OCI-LY7 (cell line): ENCODE measurements around the gene GOLGA6L26. TPM values are rescaled to one million over a fixed set of nuclear protein-coding genes. Genes with fewer than 3 reads are reported as not detected.
"Not testable (repeated sequence)": the region's sequence is repeated elsewhere in the genome, so short reads cannot be mapped to it uniquely, and the experiment has no call there.

Source experiments
- BruUV-seq: library from RNA; stranded (reverse); fragments of 400-500 nt; replicated peaks from 2 replicates; lab custom pipeline; 2021; lab: Mats Ljungman, UMichigan
- CTCF ChIA-PET: fragments of 300-600 bp; sonication (Branson Sonifier 250); formaldehyde crosslinking; loops from one replicate; lab custom pipeline; 2022; ENCODE audit warnings: antibody characterized with exemption; ENCODE audit not compliant: unreplicated experiment; lab: Charles Lee
- POLR2A ChIA-PET: fragments of 300-600 bp; sonication (Branson Sonifier 250); formaldehyde crosslinking; loops from one replicate; lab custom pipeline; 2022; ENCODE audit warnings: antibody characterized with exemption; lab: Charles Lee
- DNase-seq: peaks from one replicate; pipeline ENCODE4 v3.0.0-alpha.2; 2015; ENCODE audit warnings: low spot score
- H2AFZ ChIP-seq: fragments of 200-600 bp; sonication (generic), shearing (Covaris generic); 2 replicates; pipeline ENCODE4 v1.6.1; 2014; ENCODE audit warnings: mild to moderate bottlenecking, antibody characterized with exemption, low read length, moderate library complexity
- H3K27ac ChIP-seq: fragments of 200-600 bp; sonication (generic); 2 replicates; pipeline ENCODE4 v1.5.1; 2014; ENCODE audit warnings: mixed run types, low read depth, mild to moderate bottlenecking, moderate library complexity, low read length, inconsistent platforms; ENCODE audit not compliant: poor library complexity, severe bottlenecking
- H3K36me3 ChIP-seq: fragments of 200-600 bp; sonication (generic); 2 replicates; pipeline ENCODE4 v1.6.1; 2014; ENCODE audit warnings: mild to moderate bottlenecking, antibody characterized with exemption, low read length, moderate library complexity, mixed read lengths; ENCODE audit not compliant: insufficient read depth
- H3K4me1 ChIP-seq: fragments of 200-600 bp; sonication (generic); 2 replicates; pipeline ENCODE4 v1.5.1; 2014; ENCODE audit warnings: mild to moderate bottlenecking, low read length; ENCODE audit not compliant: insufficient read depth, poor library complexity, severe bottlenecking
- H3K4me2 ChIP-seq: fragments of 200-600 bp; sonication (generic); 2 replicates; pipeline ENCODE4 v1.6.1; 2014; ENCODE audit warnings: mild to moderate bottlenecking, low read length
- H3K4me3 ChIP-seq: fragments of 200-600 bp; sonication (generic); 2 replicates; pipeline ENCODE4 v1.5.1; 2014; ENCODE audit warnings: mild to moderate bottlenecking, low read depth, low read length; ENCODE audit not compliant: poor library complexity, severe bottlenecking
- H3K79me2 ChIP-seq: fragments of 200-600 bp; sonication (generic); 2 replicates; pipeline ENCODE4 v1.6.1; 2016; ENCODE audit warnings: low read depth, mild to moderate bottlenecking, low read length, moderate library complexity, mixed read lengths; ENCODE audit not compliant: insufficient read depth
- H3K9me2 ChIP-seq: fragments of 200-600 bp; sonication (generic); 2 replicates; pipeline ENCODE4 v1.6.1; 2016; ENCODE audit warnings: mild to moderate bottlenecking, low read length, mixed read lengths; ENCODE audit not compliant: insufficient read depth
- H3K9me3 ChIP-seq: fragments of 200-600 bp; sonication (generic); 2 replicates; pipeline ENCODE4 v1.6.1; 2014; ENCODE audit warnings: mild to moderate bottlenecking, mixed run types, low read length, mixed read lengths
- H4K20me1 ChIP-seq: fragments of 200-600 bp; sonication (generic); 2 replicates; pipeline ENCODE4 v1.6.1; 2014; ENCODE audit warnings: mild to moderate bottlenecking, antibody characterized with exemption, low read length, moderate library complexity, mixed read lengths; ENCODE audit not compliant: insufficient read depth
- intact Hi-C: fragments of 100-400 bp; cut with micrococcal nuclease; formaldehyde crosslinking; loops from one replicate; pipeline ENCODE4 v1.10.0; 2022; ENCODE audit not compliant: unreplicated experiment
- total RNA-seq, 2 experiments: library from RNA; depleted of rRNA in 1 of 2; stranded (reverse); fragments of >200 nt in 1 of 2; shearing (Covaris generic) in 1 of 2; gene quantifications; 2 replicates each; pipeline ENCODE4 v1.2.3, GENCODE V29; 2014 to 2022

GOLGA6L26 gene
- total RNA-seq, 2 experiments from 2014 or later: not detected

DNA sequence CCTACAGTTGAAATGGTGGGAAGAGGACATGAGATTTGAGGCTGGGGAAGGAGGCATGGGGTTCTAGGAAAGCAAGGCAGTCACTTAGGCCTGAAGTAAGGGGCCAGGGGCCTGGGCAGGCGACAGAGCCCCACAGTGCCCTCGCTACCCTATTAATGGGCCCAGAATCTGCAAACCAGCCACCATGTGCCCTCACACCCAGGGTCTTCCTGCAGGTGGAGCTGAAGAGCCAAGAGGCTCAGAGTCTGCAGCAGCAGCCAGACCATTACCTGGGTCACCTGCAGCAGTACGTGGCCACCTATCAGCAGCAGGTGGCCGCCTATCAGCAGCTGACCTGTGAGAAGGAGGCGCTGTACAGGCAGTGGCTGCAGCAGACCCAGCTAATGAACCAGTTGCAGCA lies 28.6 kb upstream of the GOLGA6L26 start:
- H3K9me3 ChIP-seq, H2AFZ ChIP-seq, H3K4me2 ChIP-seq, H3K79me2 ChIP-seq, POLR2A ChIA-PET, H4K20me1 ChIP-seq, CTCF ChIA-PET, BruUV-seq, H3K4me3 ChIP-seq, intact Hi-C loops, H3K27ac ChIP-seq, H3K9me2 ChIP-seq, H3K36me3 ChIP-seq, DNase-seq, H3K4me1 ChIP-seq: not testable (repeated sequence)

DNA sequence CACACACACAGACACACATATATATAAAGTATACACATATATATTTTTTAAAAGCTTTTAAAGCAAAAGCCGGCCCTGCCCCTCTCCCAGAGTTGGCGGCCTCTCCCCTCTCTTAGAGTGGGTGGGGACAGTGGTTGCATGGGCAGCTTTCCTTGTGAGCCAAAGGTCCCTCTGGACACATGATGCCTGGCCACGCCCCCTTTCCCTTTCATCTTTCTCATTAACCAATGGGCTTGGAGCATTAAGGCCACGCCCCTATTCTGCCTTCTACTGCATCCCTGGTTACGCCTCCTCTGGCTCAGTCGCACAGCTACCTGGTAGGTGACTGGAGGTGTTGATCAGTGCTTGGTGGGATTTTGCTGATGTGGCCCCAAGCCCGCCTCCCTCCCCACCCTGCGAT lies 20.5 kb upstream of the GOLGA6L26 start, which contains the start of gene GOLGA8S:
GOLGA8S (plus strand) TSS at position 301 of the 400 bp plus-strand sequence; CDS start at position 363, 62 bp downstream.
- H3K4me1 ChIP-seq, BruUV-seq, H2AFZ ChIP-seq, H3K79me2 ChIP-seq, H3K4me2 ChIP-seq, H3K9me3 ChIP-seq, intact Hi-C loops, DNase-seq, H3K9me2 ChIP-seq, H3K4me3 ChIP-seq, H4K20me1 ChIP-seq, H3K27ac ChIP-seq, CTCF ChIA-PET, H3K36me3 ChIP-seq, POLR2A ChIA-PET: not testable (repeated sequence)

DNA sequence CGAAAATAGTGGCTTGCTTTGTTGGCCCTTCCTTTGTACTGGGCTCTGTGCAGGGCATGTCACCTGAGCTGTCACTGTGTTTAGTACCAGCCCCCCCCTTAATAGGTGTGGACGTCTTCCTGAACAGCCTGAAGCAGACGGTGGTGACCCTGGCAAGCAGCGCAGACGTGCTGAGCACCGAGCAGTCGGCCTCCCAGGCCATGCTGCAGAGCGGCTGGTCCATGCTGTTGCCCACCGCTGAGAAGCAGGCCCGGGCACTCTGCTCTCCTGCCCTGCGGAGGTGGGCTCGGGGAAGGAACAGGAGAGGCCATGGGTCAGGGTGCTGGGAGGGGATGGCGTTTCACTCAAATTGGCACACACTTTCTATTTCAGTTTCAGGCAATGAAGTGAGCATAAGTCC lies 22.8 kb downstream of the GOLGA6L26 start:
- BruUV-seq, H3K79me2 ChIP-seq, H4K20me1 ChIP-seq, CTCF ChIA-PET, H3K9me3 ChIP-seq, H3K36me3 ChIP-seq, H3K4me2 ChIP-seq, H3K4me1 ChIP-seq, H3K27ac ChIP-seq, H3K9me2 ChIP-seq, H3K4me3 ChIP-seq, intact Hi-C loops, POLR2A ChIA-PET, H2AFZ ChIP-seq, DNase-seq: not testable (repeated sequence)

DNA sequence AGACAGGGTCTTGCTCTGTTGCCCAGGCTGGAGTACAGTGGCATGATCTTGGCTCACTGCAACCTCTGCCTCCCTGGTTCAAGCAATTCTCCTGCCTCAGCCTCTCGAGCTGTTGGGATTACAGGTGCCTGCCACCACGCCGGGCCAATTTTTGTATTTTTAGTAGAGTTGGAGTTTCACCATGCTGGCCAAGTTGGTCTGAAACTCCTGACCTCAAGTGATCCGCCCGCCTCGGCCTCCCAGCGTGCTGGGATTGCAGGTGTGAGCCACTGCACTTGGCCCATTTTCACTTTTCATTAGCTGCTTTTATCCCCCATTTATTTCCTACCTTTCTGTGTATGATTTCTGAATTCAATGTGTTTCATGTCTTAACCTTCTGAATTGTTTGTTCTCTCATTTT lies 28.1 kb downstream of the GOLGA6L26 start:
- intact Hi-C loops, H3K4me3 ChIP-seq, H3K4me2 ChIP-seq, H3K9me3 ChIP-seq, H4K20me1 ChIP-seq, H2AFZ ChIP-seq, H3K4me1 ChIP-seq, DNase-seq, POLR2A ChIA-PET, H3K9me2 ChIP-seq, H3K27ac ChIP-seq, CTCF ChIA-PET, H3K36me3 ChIP-seq, H3K79me2 ChIP-seq, BruUV-seq: not testable (repeated sequence)

DNA sequence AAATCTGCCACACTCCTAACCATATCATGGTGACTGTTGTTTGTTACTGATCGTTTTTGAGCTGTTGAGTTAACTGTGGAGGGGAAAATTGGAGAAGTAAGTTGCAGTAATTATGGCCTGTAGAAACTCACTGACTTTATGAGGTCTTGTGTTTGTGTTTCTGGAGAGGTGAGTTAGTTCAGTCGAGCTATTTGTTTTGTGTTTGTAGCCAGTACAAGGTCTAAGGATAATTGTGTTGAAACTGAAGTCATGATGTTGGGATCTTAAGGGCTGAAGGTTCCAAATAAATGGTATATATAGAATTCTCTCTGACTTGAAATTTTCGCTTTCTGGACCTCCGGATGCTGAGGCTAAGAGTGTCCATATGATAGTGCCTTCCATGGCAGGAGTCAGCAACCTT lies 29.2 kb downstream of the GOLGA6L26 start:
- H3K79me2 ChIP-seq, H3K27ac ChIP-seq, intact Hi-C loops, H3K9me3 ChIP-seq, H2AFZ ChIP-seq, H4K20me1 ChIP-seq, H3K36me3 ChIP-seq, BruUV-seq, DNase-seq, POLR2A ChIA-PET, H3K4me3 ChIP-seq, H3K4me1 ChIP-seq, H3K4me2 ChIP-seq, CTCF ChIA-PET, H3K9me2 ChIP-seq: not testable (repeated sequence)

DNA sequence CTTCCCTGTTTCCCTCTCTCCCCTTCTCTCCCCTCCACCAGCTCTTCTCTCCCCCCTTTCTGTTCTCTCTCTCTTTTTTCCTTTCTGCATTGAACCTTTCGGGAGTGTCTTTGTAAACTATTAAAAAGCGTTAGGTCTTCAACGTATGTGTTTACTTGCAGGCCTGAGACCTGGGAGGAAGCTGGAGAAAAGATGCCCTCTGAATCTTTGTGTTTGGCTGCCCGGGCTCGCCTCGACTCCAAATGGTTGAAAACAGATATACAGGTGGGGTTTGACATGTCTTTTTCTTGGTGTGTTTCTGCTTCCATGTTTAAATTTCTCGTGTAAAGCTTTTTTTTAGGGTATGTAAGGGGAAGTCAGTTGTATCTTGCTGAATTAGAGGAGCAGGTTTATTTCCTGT lies 29.7 kb downstream of the GOLGA6L26 start:
- H3K4me2 ChIP-seq, H2AFZ ChIP-seq, DNase-seq: not testable (repeated sequence)

DNA sequence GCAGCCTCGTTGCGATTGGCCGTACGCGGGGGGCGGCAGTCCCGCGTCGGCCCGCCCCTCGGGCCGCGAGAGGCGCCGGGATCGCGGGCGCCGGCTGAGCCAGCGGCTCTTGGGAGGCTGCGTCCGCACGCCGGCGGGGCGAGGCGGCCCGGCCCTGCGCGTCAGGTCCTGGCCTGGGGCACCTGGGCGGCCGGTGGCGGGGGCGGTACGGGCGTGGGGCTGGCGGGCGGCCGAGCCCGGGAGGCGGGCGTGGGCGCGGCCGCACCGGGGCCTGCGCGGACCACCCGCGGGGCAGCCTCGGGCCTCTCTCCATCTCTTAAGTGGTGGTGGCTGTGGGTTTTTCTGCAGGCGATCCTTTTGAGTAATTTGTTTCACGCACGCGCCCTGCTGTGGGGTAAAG lies 30.3 kb downstream of the GOLGA6L26 start:
- H3K36me3 ChIP-seq, DNase-seq, BruUV-seq, intact Hi-C loops, H3K9me2 ChIP-seq, H3K4me1 ChIP-seq, H4K20me1 ChIP-seq, H3K4me2 ChIP-seq, H3K79me2 ChIP-seq, H3K9me3 ChIP-seq, H2AFZ ChIP-seq, H3K27ac ChIP-seq, CTCF ChIA-PET, H3K4me3 ChIP-seq, POLR2A ChIA-PET: not testable (repeated sequence)

More for the DNA sequence above, 29.7 kb downstream of the GOLGA6L26 start:
- H3K4me3 ChIP-seq, H3K36me3 ChIP-seq, H3K79me2 ChIP-seq, H4K20me1 ChIP-seq, H3K9me3 ChIP-seq, H3K9me2 ChIP-seq, CTCF ChIA-PET, BruUV-seq, H3K27ac ChIP-seq, intact Hi-C loops, H3K4me1 ChIP-seq, POLR2A ChIA-PET: not testable (repeated sequence)
